Measurements from ENCODE around the gene WNK2. TPM values are rescaled to one million over a fixed set of nuclear protein-coding genes. Genes with fewer than 3 reads are reported as not detected.
"Not testable (repeated sequence)": the region's sequence is repeated elsewhere in the genome, so short reads cannot be mapped to it uniquely, and the experiment has no call there.

Gene WNK2
- total RNA-seq, 1 donor from 2014 or later = 2.7 TPM

GRCh38 chr9:93336720-93337119, 152.8 kb downstream of the WNK2 start:
- Mint-ChIP-seq H3K4me3 (no peak overlapping the region), H3K4me1 (no peaks in the 10 kb centered on the region), H3K9me3 (peaks cover 17% of the 10 kb centered on the region), H3K27ac (no peak overlapping the region), H3K27me3 (peaks cover 8% of the 10 kb centered on the region), H3K36me3 (ENCODE audit: low read depth) (no peaks in the 10 kb centered on the region)
- DNase-seq = no peak
- intact Hi-C loops (cut with micrococcal nuclease) = no loop called here

GRCh38 chr9:93338196-93338595, 154.3 kb downstream of the WNK2 start:
- intact Hi-C loops (cut with micrococcal nuclease); H3K27ac Mint-ChIP-seq; H3K36me3 Mint-ChIP-seq (ENCODE audit: low read depth); H3K4me3 Mint-ChIP-seq; H3K4me1 Mint-ChIP-seq; DNase-seq: not testable (repeated sequence)
- Mint-ChIP-seq H3K27me3 (peaks cover 17% of the 10 kb centered on the region), H3K9me3 (peaks cover 17% of the 10 kb centered on the region)

- no peaks in the 10 kb centered on the region for H3K36me3 Mint-ChIP-seq (ENCODE audit: low read depth)
- peaks cover 33% of the 10 kb centered on the region for H3K27me3 Mint-ChIP-seq
- peaks cover 17% of the 10 kb centered on the region for H3K9me3 Mint-ChIP-seq
- no peak for DNase-seq
- no peak overlapping the region for H3K27ac Mint-ChIP-seq
- no peaks in the 10 kb centered on the region for H3K4me1 Mint-ChIP-seq
- intact Hi-C loops (cut with micrococcal nuclease) = no loop called here
- no peak overlapping the region for H3K4me3 Mint-ChIP-seq
Observed at GRCh38 chr9:93340091-93340490, 156.2 kb downstream of the WNK2 start.

GRCh38 chr9:93341820-93342219, 157.9 kb downstream of the WNK2 start:
- DNase-seq; H3K27ac Mint-ChIP-seq; H3K36me3 Mint-ChIP-seq (ENCODE audit: low read depth); H3K4me1 Mint-ChIP-seq; H3K4me3 Mint-ChIP-seq; intact Hi-C loops (cut with micrococcal nuclease): not testable (repeated sequence)
- peaks cover 17% of the 10 kb centered on the region for H3K9me3 Mint-ChIP-seq
- H3K27me3 Mint-ChIP-seq = peaks cover 46% of the 10 kb centered on the region

GRCh38 chr9:93342428-93342827, 158.5 kb downstream of the WNK2 start:
- H3K4me1 Mint-ChIP-seq; H3K27ac Mint-ChIP-seq; H3K4me3 Mint-ChIP-seq; H3K36me3 Mint-ChIP-seq (ENCODE audit: low read depth); intact Hi-C loops (cut with micrococcal nuclease); DNase-seq: not testable (repeated sequence)
- H3K9me3 Mint-ChIP-seq = peaks cover 15% of the 10 kb centered on the region
- peaks cover 49% of the 10 kb centered on the region for H3K27me3 Mint-ChIP-seq

GRCh38 chr9:93343663-93344062, 159.7 kb downstream of the WNK2 start:
- Mint-ChIP-seq H3K4me1 (peaks cover 3% of the 10 kb centered on the region), H3K4me3 (no peak overlapping the region), H3K27ac (no peak overlapping the region), H3K36me3 (ENCODE audit: low read depth) (no peaks in the 10 kb centered on the region), H3K9me3 (peaks cover 6% of the 10 kb centered on the region), H3K27me3 (peaks cover 61% of the 10 kb centered on the region)
- no peak for DNase-seq
- intact Hi-C loops (cut with micrococcal nuclease) = no loop called here

- H3K4me1 Mint-ChIP-seq = peaks cover 3% of the 10 kb centered on the region
- no peaks in the 10 kb centered on the region for H3K9me3 Mint-ChIP-seq
- H3K4me3 Mint-ChIP-seq = peak overlapping the region; percentile 21
- intact Hi-C loops (cut with micrococcal nuclease) = no loop called here
- H3K36me3 Mint-ChIP-seq (ENCODE audit: low read depth) = no peaks in the 10 kb centered on the region
- no peak overlapping the region for H3K27ac Mint-ChIP-seq
- H3K27me3 Mint-ChIP-seq = peaks cover 58% of the 10 kb centered on the region
- no peak for DNase-seq
Observed at GRCh38 chr9:93345643-93346230, 161.8 kb downstream of the WNK2 start.

GRCh38 chr9:93346231-93347112, 162.5 kb downstream of the WNK2 start:
- H3K27me3 Mint-ChIP-seq = peaks cover 56% of the 10 kb centered on the region
- no peaks in the 10 kb centered on the region for H3K9me3 Mint-ChIP-seq
- peak overlapping the region; percentile 78 for H3K4me3 Mint-ChIP-seq
- no peak for DNase-seq
- H3K27ac Mint-ChIP-seq = no peak overlapping the region
- intact Hi-C loops (cut with micrococcal nuclease) = no loop called here
- peaks cover 3% of the 10 kb centered on the region for H3K4me1 Mint-ChIP-seq
- no peaks in the 10 kb centered on the region for H3K36me3 Mint-ChIP-seq (ENCODE audit: low read depth)

GRCh38 chr9:93347371-93347975, 163.5 kb downstream of the WNK2 start:
- H3K4me1 Mint-ChIP-seq; intact Hi-C loops (cut with micrococcal nuclease); H3K27ac Mint-ChIP-seq; H3K36me3 Mint-ChIP-seq (ENCODE audit: low read depth); DNase-seq; H3K9me3 Mint-ChIP-seq; H3K4me3 Mint-ChIP-seq: not testable (repeated sequence)
- peaks cover 53% of the 10 kb centered on the region for H3K27me3 Mint-ChIP-seq

- H3K9me3 Mint-ChIP-seq; H3K4me3 Mint-ChIP-seq; H3K36me3 Mint-ChIP-seq (ENCODE audit: low read depth); intact Hi-C loops (cut with micrococcal nuclease); H3K27ac Mint-ChIP-seq; H3K27me3 Mint-ChIP-seq; DNase-seq: not testable (repeated sequence)
- H3K4me1 Mint-ChIP-seq = peaks cover 11% of the 10 kb centered on the region
Observed at GRCh38 chr9:93353413-93354310, 169.7 kb downstream of the WNK2 start.

GRCh38 chr9:93354451-93354850, 170.5 kb downstream of the WNK2 start:
- intact Hi-C loops (cut with micrococcal nuclease) = no loop called here
- DNase-seq = no peak
- H3K27ac Mint-ChIP-seq = no peak overlapping the region
- H3K4me1 Mint-ChIP-seq = peaks cover 11% of the 10 kb centered on the region
- H3K9me3 Mint-ChIP-seq = peaks cover 4% of the 10 kb centered on the region
- H3K4me3 Mint-ChIP-seq = no peak overlapping the region
- H3K27me3 Mint-ChIP-seq = no peaks in the 10 kb centered on the region
- no peaks in the 10 kb centered on the region for H3K36me3 Mint-ChIP-seq (ENCODE audit: low read depth)

GRCh38 chr9:93355827-93356226, 171.9 kb downstream of the WNK2 start:
- no peak for DNase-seq
- Mint-ChIP-seq H3K27ac (no peak overlapping the region), H3K9me3 (peaks cover 4% of the 10 kb centered on the region), H3K27me3 (no peaks in the 10 kb centered on the region), H3K4me3 (no peak overlapping the region), H3K4me1 (peaks cover 11% of the 10 kb centered on the region), H3K36me3 (ENCODE audit: low read depth) (no peaks in the 10 kb centered on the region)
- intact Hi-C loops (cut with micrococcal nuclease) = no loop called here

- peak; percentile 70 for DNase-seq
- Mint-ChIP-seq H3K36me3 (ENCODE audit: low read depth) (no peaks in the 10 kb centered on the region), H3K4me1 (peaks cover 11% of the 10 kb centered on the region), H3K9me3 (peaks cover 8% of the 10 kb centered on the region), H3K4me3 (no peak overlapping the region), H3K27ac (peak overlapping the region; percentile 72), H3K27me3 (no peaks in the 10 kb centered on the region)
- intact Hi-C loops (cut with micrococcal nuclease) = no loop called here
Observed at GRCh38 chr9:93357649-93358048, 173.7 kb downstream of the WNK2 start.
